HEK293T (cell line): ENCODE measurements around the gene HTRA2.

Experiments
- CTCF ChIA-PET: fragments of 350-600 bp; formaldehyde crosslinking; extraction: SDS; loops from one replicate; lab custom pipeline; 2021; ENCODE audit warnings: antibody characterized with exemption, inconsistent platforms; lab: Yijun Ruan, JAX
- POLR2A ChIA-PET: fragments of 350-600 bp; formaldehyde crosslinking; extraction: SDS; loops from one replicate; lab custom pipeline; 2020; ENCODE audit warnings: antibody characterized with exemption, inconsistent platforms; lab: Yijun Ruan, JAX
- DNase-seq: peaks from one replicate; pipeline ENCODE4 v3.0.0; 2012; ENCODE audit warnings: mixed read lengths; ENCODE audit errors: extremely low spot score
- ARNT ChIP-seq: fragments of 450-650 bp; IDR thresholded peaks from 2 replicates; pipeline ENCODE4 v1.6.1; 2017; ENCODE audit warnings: mild to moderate bottlenecking
- BHLHE40 ChIP-seq: fragments of 450-650 bp; IDR thresholded peaks from 2 replicates; pipeline ENCODE4 v1.6.1; 2016; ENCODE audit warnings: mild to moderate bottlenecking, moderate library complexity, borderline replicate concordance
- CTBP1 ChIP-seq: fragments of 450-650 bp; IDR thresholded peaks from 2 replicates; pipeline ENCODE4 v1.6.1; 2016; ENCODE audit warnings: borderline replicate concordance
- ELF4 ChIP-seq: fragments of 450-650 bp; IDR thresholded peaks from 2 replicates; pipeline ENCODE4 v1.6.1; 2017; ENCODE audit warnings: antibody characterized with exemption
- FOXA1 ChIP-seq: fragments of 450-650 bp; IDR thresholded peaks from 2 replicates; pipeline ENCODE4 v1.6.1; 2016; ENCODE audit warnings: mild to moderate bottlenecking
- FOXK2 ChIP-seq: fragments of 450-650 bp; IDR thresholded peaks from 2 replicates; pipeline ENCODE4 v1.6.1; 2016; ENCODE audit warnings: mild to moderate bottlenecking
- FOXM1 ChIP-seq: fragments of 450-650 bp; IDR thresholded peaks from 2 replicates; pipeline ENCODE4 v1.6.1; 2017; ENCODE audit warnings: mild to moderate bottlenecking, borderline replicate concordance
- HDGF ChIP-seq: fragments of 450-650 bp; IDR thresholded peaks from 2 replicates; pipeline ENCODE4 v1.6.1; 2017; ENCODE audit warnings: antibody characterized with exemption, borderline replicate concordance
- L3MBTL2 ChIP-seq: fragments of 450-650 bp; conservative IDR thresholded peaks from 2 replicates; pipeline ENCODE4 v1.6.1; 2016; ENCODE audit warnings: mild to moderate bottlenecking
- LEF1 ChIP-seq: fragments of 450-650 bp; IDR thresholded peaks from 2 replicates; pipeline ENCODE4 v1.6.1; 2017; ENCODE audit warnings: mild to moderate bottlenecking, borderline replicate concordance
- NFRKB ChIP-seq: fragments of 450-650 bp; IDR thresholded peaks from 2 replicates; pipeline ENCODE4 v1.6.1; 2016; ENCODE audit warnings: mild to moderate bottlenecking, moderate library complexity
- SP1 ChIP-seq: fragments of 450-650 bp; IDR thresholded peaks from 2 replicates; pipeline ENCODE4 v1.6.1; 2017
- SUZ12 ChIP-seq: fragments of 450-650 bp; IDR thresholded peaks from 2 replicates; pipeline ENCODE4 v1.6.1; 2016; ENCODE audit warnings: mild to moderate bottlenecking
- TARDBP ChIP-seq: fragments of 450-650 bp; IDR thresholded peaks from 2 replicates; pipeline ENCODE4 v1.6.1; 2016
- ZNF384 ChIP-seq: fragments of 450-650 bp; IDR thresholded peaks from 2 replicates; pipeline ENCODE4 v1.6.1; 2016
- TF ChIP-seq, protein P1 (sequence below): fragments of 450-650 bp; IDR thresholded peaks from 2 replicates; pipeline ENCODE4 v1.6.1; 2016

The HTRA2 gene

DNA sequence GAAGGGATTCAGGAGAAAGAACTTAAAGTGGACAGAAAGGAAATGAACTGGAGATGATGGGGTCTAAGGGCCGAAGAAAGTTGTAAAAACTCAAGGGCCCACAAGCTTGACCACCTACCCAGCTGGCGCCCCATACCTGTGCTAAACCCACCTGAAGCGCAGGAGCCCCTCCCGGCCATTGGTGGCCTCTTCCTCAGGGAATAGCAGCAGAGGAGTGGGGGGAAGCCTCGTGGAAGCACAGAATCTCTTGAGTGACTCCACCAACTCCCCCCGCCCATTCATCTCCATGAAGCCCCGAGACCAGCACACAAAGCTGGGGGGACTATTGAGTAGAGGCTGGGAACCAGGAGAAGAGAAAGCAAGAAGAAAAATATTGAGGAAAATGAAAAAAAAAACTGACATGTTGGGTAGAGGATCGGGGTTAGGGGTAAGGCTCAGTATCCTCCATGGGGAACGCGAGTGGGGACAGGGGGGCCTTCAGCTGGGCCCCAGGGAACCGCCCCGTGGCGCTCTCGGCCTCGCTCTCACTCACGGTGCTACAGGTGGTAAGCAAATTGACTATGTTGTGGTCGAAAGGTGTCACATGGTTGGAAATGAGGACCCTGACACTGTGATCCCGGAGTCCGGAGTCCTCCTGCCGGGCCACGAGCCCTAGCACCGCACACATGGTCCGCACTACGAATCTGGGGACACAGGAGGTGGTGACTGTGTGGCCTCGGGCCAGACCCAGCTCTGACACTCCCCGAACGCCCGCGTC lies 955 bp upstream of the HTRA2 start:
- no peak for DNase-seq
- ChIA-PET POLR2A (interaction anchor here (1.1 to 8.4 kb wide), 12 partner anchors 9 to 137 kb away, joined by 3 to 70 read pairs (median 4); partner anchors contain the start of genes CCDC142, INO80B, MRPL53 and PCGF1), CTCF (no interaction called here)
- TF ChIP-seq SP1, result no peak
- TF ChIP-seq ARNT, result no peak
- no peak for TF ChIP-seq FOXK2
- TF ChIP-seq SUZ12, result no peak
- no peak for TF ChIP-seq LEF1
- TF ChIP-seq NFRKB, result no peak
- no peak for TF ChIP-seq ELF4

DNA sequence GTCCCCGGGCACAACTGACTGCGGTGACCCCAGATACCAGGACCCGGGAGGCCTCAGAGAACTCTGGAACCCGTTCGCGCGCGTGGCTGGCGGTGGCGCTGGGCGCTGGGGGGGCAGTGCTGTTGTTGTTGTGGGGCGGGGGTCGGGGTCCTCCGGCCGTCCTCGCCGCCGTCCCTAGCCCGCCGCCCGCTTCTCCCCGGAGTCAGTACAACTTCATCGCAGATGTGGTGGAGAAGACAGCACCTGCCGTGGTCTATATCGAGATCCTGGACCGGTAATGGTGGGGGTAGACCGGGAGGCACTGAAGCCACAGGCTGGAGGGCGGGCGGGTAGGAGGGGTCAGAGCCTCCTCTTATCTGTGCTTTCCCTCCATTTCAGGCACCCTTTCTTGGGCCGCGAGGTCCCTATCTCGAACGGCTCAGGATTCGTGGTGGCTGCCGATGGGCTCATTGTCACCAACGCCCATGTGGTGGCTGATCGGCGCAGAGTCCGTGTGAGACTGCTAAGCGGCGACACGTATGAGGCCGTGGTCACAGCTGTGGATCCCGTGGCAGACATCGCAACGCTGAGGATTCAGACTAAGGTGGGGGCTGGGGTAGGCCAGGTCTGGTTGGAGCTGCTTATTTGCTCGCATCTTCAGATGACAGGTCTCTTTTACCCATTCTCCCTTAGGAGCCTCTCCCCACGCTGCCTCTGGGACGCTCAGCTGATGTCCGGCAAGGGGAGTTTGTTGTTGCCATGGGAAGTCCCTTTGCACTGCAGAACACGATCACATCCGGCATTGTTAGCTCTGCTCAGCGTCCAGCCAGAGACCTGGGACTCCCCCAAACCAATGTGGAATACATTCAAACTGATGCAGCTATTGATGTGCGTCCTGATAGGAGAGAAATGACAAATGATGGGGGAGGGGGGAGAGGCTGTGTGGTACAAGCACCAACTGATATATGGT lies 780 bp downstream of the HTRA2 start:
- ChIA-PET CTCF (interaction anchor here (0.8 to 1.7 kb wide), 3 partner anchors 47 to 57 kb away, joined by 3 to 4 read pairs (median 4); partner anchors contain the start of genes CCDC142 and TTC31), POLR2A (interaction anchor here (0.7 to 8.4 kb wide), 16 partner anchors 9 to 139 kb away, joined by 3 to 70 read pairs (median 4); partner anchors contain the start of genes CCDC142, INO80B, MRPL53 and PCGF1)
- DNase-seq, result peak; percentile 50
- TF ChIP-seq BHLHE40, result no peak
- TF ChIP-seq TARDBP, result no peak
- no peak for TF ChIP-seq ZNF384
- TF ChIP-seq NFRKB, result no peak
- TF ChIP-seq SUZ12, result no peak
- TF ChIP-seq L3MBTL2, result peak; percentile 88

DNA sequence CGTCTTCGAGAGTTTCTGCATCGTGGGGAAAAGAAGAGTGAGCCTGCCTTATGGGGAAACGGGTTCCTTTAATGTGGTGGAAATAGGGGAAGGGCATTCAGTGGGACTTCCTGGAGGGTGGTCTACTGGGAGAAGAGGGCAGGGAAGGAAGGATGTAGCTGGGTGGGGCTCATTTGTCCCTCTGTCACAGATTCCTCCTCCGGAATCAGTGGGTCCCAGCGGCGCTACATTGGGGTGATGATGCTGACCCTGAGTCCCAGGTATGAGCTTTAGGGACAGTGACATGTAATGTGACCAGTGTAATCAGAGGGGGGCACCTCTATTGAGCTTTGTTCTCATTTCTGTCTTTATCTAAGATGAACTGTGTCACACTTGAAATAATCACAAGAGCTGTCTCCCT lies 1.9 kb downstream of the HTRA2 start:
- DNase-seq, result no peak
- ChIA-PET POLR2A (interaction anchor here (0.8 to 8.4 kb wide), 8 partner anchors 13 to 74 kb away, joined by 3 to 70 read pairs (median 4); partner anchors contain the start of genes CCDC142, LOXL3, PCGF1 and TTC31), CTCF (interaction anchor here (0.6 to 1.7 kb wide), 8 partner anchors 14 to 91 kb away, joined by 3 to 5 read pairs (median 3); partner anchors contain the start of genes PCGF1 and WBP1)
- TF ChIP-seq SUZ12 (no peak), L3MBTL2 (no peak), SP1 (no peak), ARNT (no peak), CTBP1 (no peak), FOXA1 (no peak), HDGF (no peak), FOXK2 (no peak)
- TF ChIP-seq, protein P1, sequence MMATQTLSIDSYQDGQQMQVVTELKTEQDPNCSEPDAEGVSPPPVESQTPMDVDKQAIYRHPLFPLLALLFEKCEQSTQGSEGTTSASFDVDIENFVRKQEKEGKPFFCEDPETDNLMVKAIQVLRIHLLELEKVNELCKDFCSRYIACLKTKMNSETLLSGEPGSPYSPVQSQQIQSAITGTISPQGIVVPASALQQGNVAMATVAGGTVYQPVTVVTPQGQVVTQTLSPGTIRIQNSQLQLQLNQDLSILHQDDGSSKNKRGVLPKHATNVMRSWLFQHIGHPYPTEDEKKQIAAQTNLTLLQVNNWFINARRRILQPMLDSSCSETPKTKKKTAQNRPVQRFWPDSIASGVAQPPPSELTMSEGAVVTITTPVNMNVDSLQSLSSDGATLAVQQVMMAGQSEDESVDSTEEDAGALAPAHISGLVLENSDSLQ, result no peak

DNA sequence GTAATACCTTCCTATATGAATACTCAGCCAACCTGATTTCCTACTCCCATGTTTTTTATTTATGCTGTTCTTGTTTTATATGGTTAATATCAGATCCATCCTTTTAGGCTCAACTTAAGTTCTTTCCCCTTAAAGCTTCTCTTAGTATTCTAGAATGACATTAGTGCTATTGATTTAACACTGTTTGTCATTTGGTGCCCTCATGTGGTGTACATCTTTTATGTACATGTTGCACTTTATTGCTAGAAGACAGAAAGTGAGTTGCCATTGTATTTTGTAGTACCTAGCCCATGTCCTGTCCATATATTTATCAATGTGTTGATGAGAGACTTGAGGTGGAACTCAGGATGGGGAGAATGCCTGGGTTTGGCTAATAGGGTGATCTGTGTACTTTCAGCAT lies 2.5 kb downstream of the HTRA2 start:
- DNase-seq, result no peak
- no peak for TF ChIP-seq ELF4
- TF ChIP-seq SUZ12, result no peak
- TF ChIP-seq BHLHE40, result no peak
- TF ChIP-seq FOXM1, result no peak
- TF ChIP-seq FOXA1, result no peak
- TF ChIP-seq L3MBTL2, result no peak
- TF ChIP-seq, protein P1, result no peak
- no peak for TF ChIP-seq LEF1
- no peak for TF ChIP-seq ARNT
- no peak for TF ChIP-seq FOXK2
- TF ChIP-seq TARDBP, result no peak
- TF ChIP-seq ZNF384, result no peak
- ChIA-PET CTCF (interaction anchor here (0.6 to 1.7 kb wide), 7 partner anchors 25 to 91 kb away, joined by 3 to 5 read pairs (median 3); partner anchors contain the start of genes PCGF1 and WBP1), POLR2A (interaction anchor here (0.8 to 8.4 kb wide), 9 partner anchors 13 to 74 kb away, joined by 3 to 70 read pairs (median 5); partner anchors contain the start of genes CCDC142, LOXL3, PCGF1 and TTC31)

DNA sequence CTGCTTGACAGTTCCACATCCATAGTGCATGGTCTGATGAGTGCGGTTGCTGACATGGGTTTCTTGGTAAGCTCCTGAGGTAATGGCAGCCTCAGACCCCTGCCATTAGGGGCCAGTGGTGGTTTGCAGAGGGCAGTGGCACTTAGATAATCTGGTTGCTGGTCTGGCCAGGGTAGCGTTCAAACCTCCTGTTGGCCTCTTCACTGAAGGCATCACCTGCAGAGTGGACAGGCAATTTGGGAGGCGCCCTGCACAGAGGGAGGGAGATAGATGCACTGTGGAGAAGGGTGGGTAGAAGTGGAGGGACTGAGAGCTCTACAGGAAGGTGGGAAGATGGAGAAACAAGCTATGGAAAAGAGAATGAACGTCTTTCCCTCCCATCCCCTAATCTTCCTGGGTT lies 3.7 kb downstream of the HTRA2 start:
- TF ChIP-seq L3MBTL2, result no peak
- no peak for TF ChIP-seq LEF1
- no peak for TF ChIP-seq NFRKB
- TF ChIP-seq, protein P1, result no peak
- TF ChIP-seq SP1, result no peak
- TF ChIP-seq ELF4, result no peak
- no peak for TF ChIP-seq FOXA1
- TF ChIP-seq TARDBP, result no peak
- no peak for TF ChIP-seq ZNF384
- no peak for TF ChIP-seq CTBP1
- no peak for TF ChIP-seq SUZ12
- TF ChIP-seq BHLHE40, result no peak
- no peak for TF ChIP-seq FOXK2
- no peak for TF ChIP-seq ARNT
- no peak for DNase-seq
- POLR2A ChIA-PET, result interaction anchor here (1.4 to 8.4 kb wide), 6 partner anchors 12 to 55 kb away, joined by 5 to 70 read pairs (median 6); partner anchors contain the start of genes CCDC142, PCGF1 and TTC31
- CTCF ChIA-PET, result interaction anchor here (1.5 kb wide), 1 partner anchor 44 kb away, joined by 3 read pairs; no protein-coding TSS in a partner anchor
